IMR-90 (cell line): Measurements from ENCODE around the gene NR1D2. TPM values are rescaled to one million over a fixed set of nuclear protein-coding genes. Genes with fewer than 3 reads are reported as not detected.

Experiments
- ATAC-seq: fragments of 200-7000 bp; cut with Tn5 transposase; 2 replicates; pipeline ENCODE4 v1.9.1; 2020; ENCODE audit warnings: low read depth, mild to moderate bottlenecking, moderate library complexity
- BruUV-seq: library from RNA; stranded (reverse); fragments of 400-500 nt; replicated peaks from 2 replicates; lab custom pipeline; 2021; lab: Mats Ljungman, UMichigan
- CTCF ChIA-PET: fragments of 300-600 bp; formaldehyde crosslinking; extraction: SDS; loops from one replicate; lab custom pipeline; 2021; ENCODE audit warnings: antibody characterized with exemption; lab: Yijun Ruan, JAX
- POLR2A ChIA-PET: fragments of 300-600 bp; sonication (Branson Sonifier 250); formaldehyde crosslinking; loops from one replicate; lab custom pipeline; 2022; ENCODE audit warnings: antibody characterized with exemption; ENCODE audit not compliant: unreplicated experiment; lab: Charles Lee
- DNase-seq: peaks from one replicate; pipeline ENCODE4 v3.0.0; 2013
- H2AFZ ChIP-seq: replicated peaks from 2 replicates; pipeline ENCODE3; 2013; ENCODE audit warnings: low read length, mild to moderate bottlenecking; ENCODE audit not compliant: poor library complexity
- H2AK5ac ChIP-seq: 2 replicates; pipeline ENCODE4 v1.6.1; 2013; ENCODE audit warnings: low read depth, low read length, inconsistent platforms
- H2AK9ac ChIP-seq: replicated peaks from 2 replicates; pipeline ENCODE3; 2013; ENCODE audit warnings: mild to moderate bottlenecking, low read depth, low read length, moderate library complexity; ENCODE audit not compliant: poor library complexity
- H2BK120ac ChIP-seq: 2 replicates; pipeline ENCODE4 v1.6.1; 2013; ENCODE audit warnings: low read depth, low read length, inconsistent platforms
- H2BK15ac ChIP-seq: 3 replicates; pipeline ENCODE4 v1.6.1; 2013; ENCODE audit warnings: low read depth, low read length, inconsistent platforms
- H2BK20ac ChIP-seq: 2 replicates; pipeline ENCODE4 v1.6.1; 2013; ENCODE audit warnings: low read depth, mild to moderate bottlenecking, inconsistent platforms, low read length, moderate library complexity
- H2BK5ac ChIP-seq: 2 replicates; pipeline ENCODE4 v1.6.1; 2013; ENCODE audit warnings: mild to moderate bottlenecking, low read depth, low read length, inconsistent platforms; ENCODE audit not compliant: poor library complexity, severe bottlenecking
- H3K14ac ChIP-seq: replicated peaks from 2 replicates; pipeline ENCODE4 v1.6.1; 2013; ENCODE audit warnings: low read depth, low read length, inconsistent platforms
- H3K18ac ChIP-seq: 2 replicates; pipeline ENCODE4 v1.6.1; 2013; ENCODE audit warnings: low read depth, low read length, control low read depth
- H3K23ac ChIP-seq: 2 replicates; pipeline ENCODE4 v1.6.1; 2013; ENCODE audit warnings: low read depth, low read length, inconsistent platforms
- H3K27ac ChIP-seq: 2 replicates; pipeline ENCODE4 v1.5.1; 2013; ENCODE audit warnings: mild to moderate bottlenecking, control low read depth, low read length; ENCODE audit not compliant: insufficient read depth
- H3K27me3 ChIP-seq: 2 replicates; pipeline ENCODE4 v1.6.1; 2013; ENCODE audit warnings: low read length; ENCODE audit not compliant: control insufficient read depth, insufficient read depth
- H3K36me3 ChIP-seq: 2 replicates; pipeline ENCODE4 v1.6.1; 2013; ENCODE audit warnings: low read length, mixed read lengths; ENCODE audit not compliant: control insufficient read depth, insufficient read depth
- H3K4ac ChIP-seq: 2 replicates; pipeline ENCODE4 v1.6.1; 2013; ENCODE audit warnings: low read depth, low read length, inconsistent platforms
- H3K4me1 ChIP-seq: 2 replicates; pipeline ENCODE4 v1.6.1; 2013; ENCODE audit warnings: low read length, mixed read lengths; ENCODE audit not compliant: control insufficient read depth, insufficient read depth
- H3K4me2 ChIP-seq: 2 replicates; pipeline ENCODE4 v1.6.1; 2013; ENCODE audit warnings: low read depth, mild to moderate bottlenecking, control low read depth, low read length, moderate library complexity
- H3K4me3 ChIP-seq: 2 replicates; pipeline ENCODE4 v1.5.1; 2013; ENCODE audit warnings: low read depth, mild to moderate bottlenecking, control low read depth, low read length, moderate library complexity; ENCODE audit not compliant: insufficient read depth
- H3K56ac ChIP-seq: 2 replicates; pipeline ENCODE4 v1.6.1; 2013; ENCODE audit warnings: low read length, inconsistent platforms; ENCODE audit not compliant: insufficient read depth; ENCODE audit errors: extremely low read depth
- H3K79me1 ChIP-seq, 2 experiments: 2 replicates each; pipeline ENCODE4 v1.6.1; 2013; ENCODE audit warnings: low read length in 2 of 2, inconsistent platforms in 1 of 2, low read depth in 1 of 2
- H3K9ac ChIP-seq: 2 replicates; pipeline ENCODE4 v1.6.1; 2013; ENCODE audit warnings: low read depth, low read length, control low read depth
- H3K9me1 ChIP-seq: 2 replicates; pipeline ENCODE4 v1.6.1; 2013; ENCODE audit warnings: low read length, inconsistent platforms; ENCODE audit not compliant: insufficient read depth
- H3K9me3 ChIP-seq: 2 replicates; pipeline ENCODE4 v1.6.1; 2013; ENCODE audit warnings: low read length; ENCODE audit not compliant: control insufficient read depth, insufficient read depth
- H4K20me1 ChIP-seq: 2 replicates; pipeline ENCODE4 v1.6.1; 2013; ENCODE audit warnings: low read length, inconsistent platforms; ENCODE audit not compliant: insufficient read depth
- H4K5ac ChIP-seq: 2 replicates; pipeline ENCODE4 v1.6.1; 2013; ENCODE audit warnings: mild to moderate bottlenecking, low read depth, low read length, control low read depth
- H4K8ac ChIP-seq, 2 experiments: 2 replicates each; pipeline ENCODE4 v1.6.1; 2013; ENCODE audit warnings: low read depth in 2 of 2, low read length in 2 of 2, control low read depth in 1 of 2, inconsistent platforms in 1 of 2
- H4K91ac ChIP-seq: 2 replicates; pipeline ENCODE4 v1.6.1; 2013; ENCODE audit warnings: low read depth, low read length, inconsistent platforms; ENCODE audit not compliant: insufficient read depth
- BHLHE40 ChIP-seq: fragments of 150-350 bp; IDR thresholded peaks from 2 replicates; pipeline ENCODE4 v1.6.1; 2016; ENCODE audit warnings: mild to moderate bottlenecking, low read depth, low read length
- CEBPB ChIP-seq: IDR thresholded peaks from 2 replicates; pipeline ENCODE4 v1.6.1; 2012; ENCODE audit warnings: low read depth, low read length, improper control_type of control experiment
- CHD1 ChIP-seq: IDR thresholded peaks from 2 replicates; pipeline ENCODE4 v1.6.1; 2012; ENCODE audit warnings: low read depth, low read length, improper control_type of control experiment
- FOS ChIP-seq: fragments of 150-350 bp; IDR thresholded peaks from 2 replicates; pipeline ENCODE4 v1.6.1; 2016; ENCODE audit warnings: low read depth, low read length
- MAFK ChIP-seq: IDR thresholded peaks from 2 replicates; pipeline ENCODE4 v1.6.1; 2012; ENCODE audit warnings: low read depth, low read length, improper control_type of control experiment
- MAZ ChIP-seq: IDR thresholded peaks from 2 replicates; pipeline ENCODE4 v1.6.1; 2012; ENCODE audit warnings: low read depth, mild to moderate bottlenecking, low read length, improper control_type of control experiment, moderate library complexity, borderline replicate concordance
- MXI1 ChIP-seq: IDR thresholded peaks from 2 replicates; pipeline ENCODE4 v1.6.1; 2012; ENCODE audit warnings: low read depth, mild to moderate bottlenecking, low read length, moderate library complexity, borderline replicate concordance
- NFE2L2 ChIP-seq: fragments of 150-350 bp; IDR thresholded peaks from 2 replicates; pipeline ENCODE4 v1.6.1; 2016; ENCODE audit warnings: low read depth, mild to moderate bottlenecking, low read length
- POLR2A ChIP-seq: IDR thresholded peaks from 2 replicates; pipeline ENCODE4 v1.6.1; 2012; ENCODE audit warnings: mild to moderate bottlenecking, low read depth, low read length
- RAD21 ChIP-seq: IDR thresholded peaks from 2 replicates; pipeline ENCODE4 v1.6.1; 2012; ENCODE audit warnings: low read length, improper control_type of control experiment
- RCOR1 ChIP-seq: IDR thresholded peaks from 2 replicates; pipeline ENCODE4 v1.6.1; 2012; ENCODE audit warnings: mild to moderate bottlenecking, low read length, improper control_type of control experiment; ENCODE audit not compliant: insufficient replicate concordance
- RFX5 ChIP-seq: IDR thresholded peaks from 2 replicates; pipeline ENCODE4 v1.8.0; 2012; ENCODE audit warnings: low read depth, mild to moderate bottlenecking, low read length, moderate library complexity
- SMC3 ChIP-seq: fragments of 150-350 bp; IDR thresholded peaks from 2 replicates; pipeline ENCODE4 v1.6.1; 2016; ENCODE audit warnings: low read depth, mild to moderate bottlenecking, antibody characterized with exemption, low read length, moderate library complexity
- WGBS, 2 experiments: methylation state at CpG; one replicate each; pipeline versions ENCODE4 v1.1.5 to v1.1.7; 2013; ENCODE audit warnings: missing lambda C conversion rate in 2 of 2; ENCODE audit not compliant: insufficient read length in 1 of 2; ENCODE audit errors: extremely low coverage in 2 of 2; 5-methylcytosine and 5-hydroxymethylcytosine counted together
- dilution Hi-C: fragments of 300-500 bp; cut with HindIII; formaldehyde crosslinking; loops from one replicate; pipeline ENCODE4 v1.14.3; 2018; ENCODE audit warnings: low sequenced_read_pairs; ENCODE audit not compliant: unreplicated experiment
- in situ Hi-C: fragments of 300-500 bp; cut with MboI; formaldehyde crosslinking; loops from 3 replicates; pipeline ENCODE4 v1.14.3; 2019; ENCODE audit warnings: low sequenced_read_pairs, inconsistent platforms, mixed read lengths
- intact Hi-C: fragments of 100-400 bp; cut with micrococcal nuclease; formaldehyde crosslinking; loops from 2 replicates; pipeline ENCODE4 v1.10.0; 2022
- polyA plus RNA-seq, 3 experiments: library from polyadenylated mRNA; depleted of rRNA; stranded (reverse); fragments of >200 nt; gene quantifications; 2 replicates each; pipeline ENCODE4 v1.2.3, GENCODE V29; 2012; ENCODE audit warnings: low replicate concordance in 1 of 3
- total RNA-seq: library from RNA; depleted of rRNA; stranded (reverse); fragments of >200 nt; gene quantifications from 2 replicates; pipeline ENCODE4 v1.2.3, GENCODE V29; 2012
- TF ChIP-seq, protein P1 (sequence below): fragments of 150-350 bp; IDR thresholded peaks from 2 replicates; pipeline ENCODE4 v1.6.1; 2016; ENCODE audit warnings: low read depth, mild to moderate bottlenecking, low read length, moderate library complexity, borderline replicate concordance
- TF ChIP-seq, protein P2 (sequence below): conservative IDR thresholded peaks from 2 replicates; pipeline ENCODE4 v1.5.1; 2012; ENCODE audit warnings: mild to moderate bottlenecking, low read depth, low read length, improper control_type of control experiment
- TF ChIP-seq, protein P3 (sequence below): fragments of 150-350 bp; IDR thresholded peaks from 2 replicates; pipeline ENCODE4 v1.6.1; 2017; ENCODE audit warnings: mild to moderate bottlenecking, antibody characterized with exemption, low read length, low read depth

Gene NR1D2
- total and polyA plus RNA-seq, 2 of the 4 experiments (the other 2 are of a cell fraction): 8.1 to 41.0 TPM

DNA sequence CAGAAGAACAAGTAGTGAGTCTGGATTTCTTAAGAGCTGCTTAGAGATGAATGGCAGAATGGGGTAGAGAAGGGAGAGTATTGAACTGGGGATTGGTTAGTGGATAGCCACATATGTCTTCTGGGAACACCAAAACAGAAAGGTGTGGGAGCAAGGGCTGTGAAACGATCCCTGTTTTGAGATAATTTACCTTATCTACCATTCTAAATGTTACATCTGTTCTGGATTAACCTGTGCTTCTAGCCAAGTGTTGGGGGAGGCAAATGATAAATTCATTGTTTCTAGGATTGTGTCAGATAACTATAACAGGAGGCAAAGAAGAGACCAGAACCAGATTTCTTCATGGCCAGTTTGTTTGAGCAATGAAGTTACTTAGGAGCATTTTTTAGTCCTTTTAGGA, 8.4 kb downstream of the NR1D2 start:
- no peak overlapping the region for H4K91ac ChIP-seq
- H2BK5ac ChIP-seq: no peak overlapping the region
- no peak overlapping the region for H3K4me2 ChIP-seq
- peaks cover 4% of the 10 kb centered on the region for H3K4me1 ChIP-seq
- no peaks in the 10 kb centered on the region for H3K27me3 ChIP-seq
- ATAC-seq (no peak), DNase-seq (no peak)
- H3K9me3 ChIP-seq: no peaks in the 10 kb centered on the region
- TF ChIP-seq RCOR1 (no peak), NFE2L2 (no peak), MAFK (no peak), FOS (no peak), CHD1 (no peak), RAD21 (no peak), POLR2A (no peak), SMC3 (no peak), RFX5 (no peak), MXI1 (no peak), CEBPB (no peak), MAZ (no peak), BHLHE40 (no peak)
- TF ChIP-seq, protein P1, sequence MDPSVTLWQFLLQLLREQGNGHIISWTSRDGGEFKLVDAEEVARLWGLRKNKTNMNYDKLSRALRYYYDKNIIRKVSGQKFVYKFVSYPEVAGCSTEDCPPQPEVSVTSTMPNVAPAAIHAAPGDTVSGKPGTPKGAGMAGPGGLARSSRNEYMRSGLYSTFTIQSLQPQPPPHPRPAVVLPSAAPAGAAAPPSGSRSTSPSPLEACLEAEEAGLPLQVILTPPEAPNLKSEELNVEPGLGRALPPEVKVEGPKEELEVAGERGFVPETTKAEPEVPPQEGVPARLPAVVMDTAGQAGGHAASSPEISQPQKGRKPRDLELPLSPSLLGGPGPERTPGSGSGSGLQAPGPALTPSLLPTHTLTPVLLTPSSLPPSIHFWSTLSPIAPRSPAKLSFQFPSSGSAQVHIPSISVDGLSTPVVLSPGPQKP: no peak
- TF ChIP-seq, protein P2, sequence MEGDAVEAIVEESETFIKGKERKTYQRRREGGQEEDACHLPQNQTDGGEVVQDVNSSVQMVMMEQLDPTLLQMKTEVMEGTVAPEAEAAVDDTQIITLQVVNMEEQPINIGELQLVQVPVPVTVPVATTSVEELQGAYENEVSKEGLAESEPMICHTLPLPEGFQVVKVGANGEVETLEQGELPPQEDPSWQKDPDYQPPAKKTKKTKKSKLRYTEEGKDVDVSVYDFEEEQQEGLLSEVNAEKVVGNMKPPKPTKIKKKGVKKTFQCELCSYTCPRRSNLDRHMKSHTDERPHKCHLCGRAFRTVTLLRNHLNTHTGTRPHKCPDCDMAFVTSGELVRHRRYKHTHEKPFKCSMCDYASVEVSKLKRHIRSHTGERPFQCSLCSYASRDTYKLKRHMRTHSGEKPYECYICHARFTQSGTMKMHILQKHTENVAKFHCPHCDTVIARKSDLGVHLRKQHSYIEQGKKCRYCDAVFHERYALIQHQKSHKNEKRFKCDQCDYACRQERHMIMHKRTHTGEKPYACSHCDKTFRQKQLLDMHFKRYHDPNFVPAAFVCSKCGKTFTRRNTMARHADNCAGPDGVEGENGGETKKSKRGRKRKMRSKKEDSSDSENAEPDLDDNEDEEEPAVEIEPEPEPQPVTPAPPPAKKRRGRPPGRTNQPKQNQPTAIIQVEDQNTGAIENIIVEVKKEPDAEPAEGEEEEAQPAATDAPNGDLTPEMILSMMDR: no peak
- TF ChIP-seq, protein P3, sequence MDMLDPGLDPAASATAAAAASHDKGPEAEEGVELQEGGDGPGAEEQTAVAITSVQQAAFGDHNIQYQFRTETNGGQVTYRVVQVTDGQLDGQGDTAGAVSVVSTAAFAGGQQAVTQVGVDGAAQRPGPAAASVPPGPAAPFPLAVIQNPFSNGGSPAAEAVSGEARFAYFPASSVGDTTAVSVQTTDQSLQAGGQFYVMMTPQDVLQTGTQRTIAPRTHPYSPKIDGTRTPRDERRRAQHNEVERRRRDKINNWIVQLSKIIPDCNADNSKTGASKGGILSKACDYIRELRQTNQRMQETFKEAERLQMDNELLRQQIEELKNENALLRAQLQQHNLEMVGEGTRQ: no peak
- no peak overlapping the region for H3K23ac ChIP-seq
- H2BK15ac ChIP-seq: no peak overlapping the region
- ChIA-PET POLR2A (no interaction called here), CTCF (no interaction called here)
- peaks cover 5% of the 10 kb centered on the region for H3K9me1 ChIP-seq
- H2BK120ac ChIP-seq: no peak overlapping the region
- in situ Hi-C loops (no loop called here), dilution Hi-C loops (no loop called here), intact Hi-C loops (no loop called here)
- H2AFZ ChIP-seq: no peak overlapping the region
- H4K5ac ChIP-seq: no peak overlapping the region
- H4K8ac ChIP-seq: no peak overlapping the region
- no peak overlapping the region for H3K56ac ChIP-seq
- H3K18ac ChIP-seq: no peak overlapping the region
- no TSS peak for BruUV-seq
- WGBS, 2 experiments: no CpG with 5 or more reads among the region's 1 CpG
- no peak overlapping the region for H3K27ac ChIP-seq
- H4K20me1 ChIP-seq: peaks cover 61% of the 10 kb centered on the region
- peaks cover 4% of the 10 kb centered on the region; the same call in 1 of the 2 replicates for H3K36me3 ChIP-seq
- H3K9ac ChIP-seq: no peak overlapping the region
- H3K4ac ChIP-seq: no peak overlapping the region
- H3K79me1 ChIP-seq: peaks cover 30 to 78% of the 10 kb centered on the region in 2 experiments
- no peak overlapping the region for H3K14ac ChIP-seq
- H3K4me3 ChIP-seq: no peak overlapping the region
- no peak overlapping the region for H2BK20ac ChIP-seq
- no peak overlapping the region for H2AK5ac ChIP-seq
- no peak overlapping the region for H2AK9ac ChIP-seq
